AG04450 (cell line): ENCODE measurements around the gene KREMEN2. TPM values are rescaled to one million over a fixed set of nuclear protein-coding genes. Genes with fewer than 3 reads are reported as not detected.

Experiments used
- CTCF ChIA-PET: fragments of 300-600, 350-600 bp; formaldehyde crosslinking; extraction: SDS; loops from one replicate; lab custom pipeline; 2022; ENCODE audit warnings: antibody characterized with exemption, inconsistent platforms; lab: Charles Lee
- POLR2A ChIA-PET: fragments of 350-600 bp; formaldehyde crosslinking; extraction: SDS; loops from one replicate; lab custom pipeline; 2021; ENCODE audit warnings: antibody characterized with exemption, inconsistent platforms; lab: Yijun Ruan, JAX
- DNase-seq: peaks from one replicate; pipeline ENCODE4 v3.0.0-alpha.2; 2011; ENCODE audit warnings: low read depth, low spot score
- H3K27ac ChIP-seq: one replicate; pipeline ENCODE4 v1.5.1; 2012; ENCODE audit warnings: low read depth, low read length, control low read depth
- H3K27me3 ChIP-seq: one replicate; pipeline ENCODE4 v1.6.0; 2012; ENCODE audit warnings: low read length; ENCODE audit not compliant: control insufficient read depth, insufficient read depth
- H3K4me3 ChIP-seq: 2 replicates; pipeline ENCODE4 v1.5.1; 2011; ENCODE audit warnings: mild to moderate bottlenecking, low read depth, low read length, control low read depth
- H3K9me3 ChIP-seq: 2 replicates; pipeline ENCODE4 v1.5.1; 2012; ENCODE audit warnings: low read length; ENCODE audit not compliant: control insufficient read depth, insufficient read depth
- polyA plus RNA-seq: library from polyadenylated mRNA; depleted of rRNA; stranded (reverse); fragments of >200 nt; gene quantifications from 2 replicates; pipeline ENCODE4 v1.2.3, GENCODE V29; 2011
- TF ChIP-seq, protein P1 (sequence below): IDR thresholded peaks from 2 replicates; pipeline ENCODE4 v1.5.1; 2011; ENCODE audit warnings: low read depth, low read length, control low read depth, inconsistent platforms

The KREMEN2 gene
- polyA plus RNA-seq, 1 experiment = 0.04 TPM

DNA sequence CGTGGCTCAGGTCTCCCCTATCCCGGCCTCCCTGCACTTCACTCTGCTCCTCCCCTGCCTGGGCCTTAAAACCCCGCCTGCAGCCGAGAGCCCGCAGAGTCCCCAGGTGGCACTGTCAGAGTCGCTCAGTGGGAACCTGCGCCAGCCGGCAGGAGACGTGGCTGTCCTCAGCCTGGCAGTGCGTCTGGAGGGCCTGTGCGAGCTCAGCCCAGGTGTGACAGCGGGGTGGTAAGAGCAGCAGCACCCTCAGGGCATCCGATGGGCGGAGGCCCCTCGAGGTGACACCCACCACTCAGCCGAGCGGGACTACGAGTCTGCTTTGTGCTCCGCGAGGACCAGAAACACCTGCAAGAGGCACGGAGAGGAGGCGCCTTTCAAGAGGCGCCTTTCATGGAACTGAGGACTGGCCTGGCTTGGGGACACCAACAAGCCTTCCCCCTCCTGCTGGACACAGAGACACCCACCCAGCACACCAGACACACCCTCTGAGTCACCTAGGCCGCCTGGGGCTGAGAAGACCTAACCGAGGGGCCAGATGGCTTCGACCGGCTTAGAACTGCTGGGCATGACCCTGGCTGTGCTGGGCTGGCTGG, 48.8 kb downstream of the KREMEN2 start, which contains the start of gene CLDN9:
Gene CLDN9, plus strand, starts transcription at position 96 of the 593 bp plus-strand sequence. Its CDS starts 440 bp downstream, at position 536.
- ChIA-PET CTCF (interaction anchor here (1.0 kb wide), 1 partner anchor 15 kb away, joined by 3 read pairs; no protein-coding TSS in a partner anchor), POLR2A (interaction anchor here (1.7 kb wide), 1 partner anchor 9 kb away, joined by 7 read pairs; no protein-coding TSS in a partner anchor)
- H3K4me3 ChIP-seq = no peak within 1 kb of the TSS
- no peak for DNase-seq
- H3K27ac ChIP-seq = no peak within 1 kb of the TSS
- TF ChIP-seq, protein P1, sequence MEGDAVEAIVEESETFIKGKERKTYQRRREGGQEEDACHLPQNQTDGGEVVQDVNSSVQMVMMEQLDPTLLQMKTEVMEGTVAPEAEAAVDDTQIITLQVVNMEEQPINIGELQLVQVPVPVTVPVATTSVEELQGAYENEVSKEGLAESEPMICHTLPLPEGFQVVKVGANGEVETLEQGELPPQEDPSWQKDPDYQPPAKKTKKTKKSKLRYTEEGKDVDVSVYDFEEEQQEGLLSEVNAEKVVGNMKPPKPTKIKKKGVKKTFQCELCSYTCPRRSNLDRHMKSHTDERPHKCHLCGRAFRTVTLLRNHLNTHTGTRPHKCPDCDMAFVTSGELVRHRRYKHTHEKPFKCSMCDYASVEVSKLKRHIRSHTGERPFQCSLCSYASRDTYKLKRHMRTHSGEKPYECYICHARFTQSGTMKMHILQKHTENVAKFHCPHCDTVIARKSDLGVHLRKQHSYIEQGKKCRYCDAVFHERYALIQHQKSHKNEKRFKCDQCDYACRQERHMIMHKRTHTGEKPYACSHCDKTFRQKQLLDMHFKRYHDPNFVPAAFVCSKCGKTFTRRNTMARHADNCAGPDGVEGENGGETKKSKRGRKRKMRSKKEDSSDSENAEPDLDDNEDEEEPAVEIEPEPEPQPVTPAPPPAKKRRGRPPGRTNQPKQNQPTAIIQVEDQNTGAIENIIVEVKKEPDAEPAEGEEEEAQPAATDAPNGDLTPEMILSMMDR = no peak
- H3K9me3 ChIP-seq = no peaks in the 10 kb centered on the region; the same call in 1 of the 2 replicates
- peaks cover 52% of the 10 kb centered on the region for H3K27me3 ChIP-seq

DNA sequence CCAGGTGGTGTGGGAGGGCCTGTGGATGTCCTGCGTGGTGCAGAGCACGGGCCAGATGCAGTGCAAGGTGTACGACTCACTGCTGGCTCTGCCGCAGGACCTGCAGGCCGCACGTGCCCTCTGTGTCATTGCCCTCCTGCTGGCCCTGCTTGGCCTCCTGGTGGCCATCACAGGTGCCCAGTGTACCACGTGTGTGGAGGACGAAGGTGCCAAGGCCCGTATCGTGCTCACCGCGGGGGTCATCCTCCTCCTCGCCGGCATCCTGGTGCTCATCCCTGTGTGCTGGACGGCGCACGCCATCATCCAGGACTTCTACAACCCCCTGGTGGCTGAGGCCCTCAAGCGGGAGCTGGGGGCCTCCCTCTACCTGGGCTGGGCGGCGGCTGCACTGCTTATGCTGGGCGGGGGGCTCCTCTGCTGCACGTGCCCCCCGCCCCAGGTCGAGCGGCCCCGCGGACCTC, 49.4 kb downstream of the KREMEN2 start:
- CTCF ChIA-PET = interaction anchor here (1.2 kb wide), 1 partner anchor 18 kb away, joined by 4 read pairs; no protein-coding TSS in a partner anchor
- no peak overlapping the region for H3K27ac ChIP-seq
- POLR2A ChIA-PET = interaction anchor here (1.7 kb wide), 1 partner anchor 8 kb away, joined by 7 read pairs; no protein-coding TSS in a partner anchor
- no peak for DNase-seq
- TF ChIP-seq, protein P1 = no peak
- H3K4me3 ChIP-seq = no peak overlapping the region
- H3K9me3 ChIP-seq = no peaks in the 10 kb centered on the region; the same call in 1 of the 2 replicates
- H3K27me3 ChIP-seq = peaks cover 46% of the 10 kb centered on the region

DNA sequence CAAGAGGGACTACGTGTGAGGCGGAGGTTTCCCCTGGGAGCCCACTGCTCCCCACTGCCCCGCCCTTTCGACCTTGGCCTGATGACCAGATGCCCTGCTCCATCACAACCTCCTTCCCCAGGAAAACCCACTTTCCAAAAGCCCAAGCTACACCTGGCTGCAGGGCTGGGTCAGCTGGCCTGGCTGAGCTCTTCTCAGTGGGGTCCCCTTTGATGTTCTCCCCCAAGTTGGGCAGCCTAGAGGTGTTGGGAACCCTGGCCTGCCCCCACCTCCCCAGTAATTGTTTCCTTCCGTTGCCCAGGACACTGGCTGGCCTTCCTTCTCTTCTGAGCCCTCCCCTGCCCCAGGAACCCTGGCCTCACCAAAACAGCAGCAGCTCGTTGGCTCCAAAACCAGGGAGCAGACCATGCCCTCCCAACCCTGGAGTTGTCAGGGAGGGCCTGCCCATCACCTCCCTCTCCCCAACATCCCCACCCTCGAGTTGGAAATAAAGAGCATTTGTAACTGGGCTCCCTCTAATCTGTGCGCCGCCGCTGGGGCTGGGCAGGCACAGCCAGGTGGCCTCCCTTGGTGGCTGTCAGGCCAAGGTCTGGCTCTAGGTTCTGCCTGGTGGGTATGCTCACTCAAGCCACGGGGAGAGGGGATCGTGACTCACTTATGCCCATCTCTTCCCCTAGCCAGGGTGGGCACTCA, 50.1 kb downstream of the KREMEN2 start:
- no peak overlapping the region for H3K4me3 ChIP-seq
- H3K27ac ChIP-seq = no peak overlapping the region
- peaks cover 42% of the 10 kb centered on the region for H3K27me3 ChIP-seq
- TF ChIP-seq, protein P1 = no peak
- no peaks in the 10 kb centered on the region; the same call in 1 of the 2 replicates for H3K9me3 ChIP-seq
- POLR2A ChIA-PET = no interaction called here
- no peak for DNase-seq
- CTCF ChIA-PET = interaction anchor here (1.2 kb wide), 1 partner anchor 18 kb away, joined by 4 read pairs; no protein-coding TSS in a partner anchor

DNA sequence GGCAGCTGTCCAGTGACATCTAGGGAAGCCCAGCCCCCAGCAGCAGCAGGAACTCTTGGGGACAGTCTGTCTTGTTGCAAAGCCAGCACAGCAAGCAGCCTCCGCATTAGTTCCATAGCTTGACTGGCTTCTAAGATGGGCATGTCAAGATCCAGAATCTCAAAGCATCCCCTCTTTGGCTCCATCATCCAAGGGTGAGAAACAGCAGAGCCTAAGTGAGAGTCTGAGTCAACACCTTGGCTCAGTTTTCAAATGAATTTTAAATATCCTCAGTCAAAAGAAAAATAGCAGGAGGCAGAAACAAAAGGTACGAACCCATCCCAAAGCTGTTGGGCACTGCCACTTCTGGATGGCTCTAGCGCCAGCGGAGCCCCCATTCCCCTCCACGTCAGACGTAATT, 50.9 kb downstream of the KREMEN2 start:
- Histone ChIP-seq H3K4me3 (no peak overlapping the region), H3K27me3 (peaks cover 39% of the 10 kb centered on the region), H3K9me3 (no peaks in the 10 kb centered on the region; the same call in 1 of the 2 replicates), H3K27ac (no peak overlapping the region)
- TF ChIP-seq, protein P1 = no peak
- DNase-seq = no peak
- ChIA-PET CTCF (interaction anchor here (0.7 kb wide), 1 partner anchor 13 kb away, joined by 4 read pairs; no protein-coding TSS in a partner anchor), POLR2A (no interaction called here)
